Kidney (tissue), 14 donors: ENCODE results near the gene TEKT2. TPM values are rescaled to one million over a fixed set of nuclear protein-coding genes. Genes with fewer than 3 reads are reported as not detected.

Experiments used
- DNase-seq, 5 donors: peaks; one replicate each; pipeline ENCODE4 v3.0.0-alpha.2; 2013 to 2020
- FAIRE-seq: peaks from 2 replicates; lab custom pipeline; 2012; peaks lifted over from hg19 to GRCh38; lab: Jason Lieb, UNC
- H3K27ac ChIP-seq, 2 donors: one replicate each; pipeline ENCODE4 v1.7.0; 2013; ENCODE audit warnings: low read depth in 2 of 2, low read length in 2 of 2, inconsistent platforms in 1 of 2
- H3K27me3 ChIP-seq: one replicate; pipeline ENCODE4 v1.7.1; 2013; ENCODE audit warnings: low read length, inconsistent platforms; ENCODE audit not compliant: control insufficient read depth, insufficient read depth
- H3K36me3 ChIP-seq, 3 donors: one replicate each; pipeline versions ENCODE4 v1.7.0 to v1.7.1; 2013; ENCODE audit warnings: low read length in 3 of 3, control low read depth in 1 of 3, inconsistent platforms in 1 of 3; ENCODE audit not compliant: insufficient read depth in 3 of 3, control insufficient read depth in 2 of 3
- H3K4me1 ChIP-seq, 3 donors: one replicate each; pipeline versions ENCODE4 v1.7.0 to v1.7.1; 2013; ENCODE audit warnings: low read length in 3 of 3, inconsistent platforms in 1 of 3, low read depth in 1 of 3; ENCODE audit not compliant: control insufficient read depth in 2 of 3, insufficient read depth in 2 of 3
- H3K4me3 ChIP-seq, 3 donors: one replicate each; pipeline versions ENCODE4 v1.7.0 to v1.8.1; 2013; ENCODE audit warnings: low read length in 3 of 3, control low read depth in 1 of 3, inconsistent platforms in 1 of 3
- H3K9ac ChIP-seq, 3 donors: one replicate each; pipeline versions ENCODE4 v1.7.0 to v1.7.1; 2013; ENCODE audit warnings: low read length in 3 of 3, control low read depth in 1 of 3, inconsistent platforms in 1 of 3
- H3K9me3 ChIP-seq, 3 donors: one replicate each; pipeline versions ENCODE4 v1.7.0 to v1.7.1; 2013; ENCODE audit warnings: low read length in 3 of 3, control low read depth in 1 of 3, inconsistent platforms in 1 of 3; ENCODE audit not compliant: control insufficient read depth in 2 of 3, insufficient read depth in 1 of 3
- intact Hi-C: fragments of 100-400 bp; cut with DNase I; formaldehyde crosslinking; loops from one replicate; pipeline ENCODE4 v1.11.1; 2022
- polyA plus RNA-seq: library from polyadenylated mRNA; stranded (reverse); fragments of 350-450 nt; fragmentation: Illumina TruSeq; extraction: RNeasy Lipid Tissue Mini Kit (QIAGEN cat#74804); gene quantifications from one replicate; pipeline ENCODE4 v1.2.3, GENCODE V29; 2014; ENCODE audit warnings: low read depth, low replicate concordance; ENCODE audit not compliant: insufficient read depth
- total RNA-seq: library from RNA; stranded (reverse); fragmentation: NEBNext Ultra II Directional; extraction: Animal tissue kit (Norgen Biotek cat#: 25700); gene quantifications from one replicate; pipeline ENCODE4 v1.2.1, GENCODE V29; 2021
- TF ChIP-seq, protein P1 (sequence below): IDR thresholded peaks from 3 replicates; pipeline ENCODE4 v1.5.1; 2012; ENCODE audit warnings: mild to moderate bottlenecking, moderate library complexity, borderline replicate concordance; ENCODE audit not compliant: insufficient read depth; ENCODE audit errors: extremely low read depth
- donor health status: control.
- donor health status: control.
- donor health status: control.
- donor health status: control.
- donor health status: control.
- donor health status: DM: yes; HTN: yes; CAD: no.
- donor health status: Normal renal cell carcinoma (clear cell type).

The TEKT2 gene
- total and polyA plus RNA-seq, 2 donors from 2014 or later, result 2.4 to 5.7 TPM

DNA sequence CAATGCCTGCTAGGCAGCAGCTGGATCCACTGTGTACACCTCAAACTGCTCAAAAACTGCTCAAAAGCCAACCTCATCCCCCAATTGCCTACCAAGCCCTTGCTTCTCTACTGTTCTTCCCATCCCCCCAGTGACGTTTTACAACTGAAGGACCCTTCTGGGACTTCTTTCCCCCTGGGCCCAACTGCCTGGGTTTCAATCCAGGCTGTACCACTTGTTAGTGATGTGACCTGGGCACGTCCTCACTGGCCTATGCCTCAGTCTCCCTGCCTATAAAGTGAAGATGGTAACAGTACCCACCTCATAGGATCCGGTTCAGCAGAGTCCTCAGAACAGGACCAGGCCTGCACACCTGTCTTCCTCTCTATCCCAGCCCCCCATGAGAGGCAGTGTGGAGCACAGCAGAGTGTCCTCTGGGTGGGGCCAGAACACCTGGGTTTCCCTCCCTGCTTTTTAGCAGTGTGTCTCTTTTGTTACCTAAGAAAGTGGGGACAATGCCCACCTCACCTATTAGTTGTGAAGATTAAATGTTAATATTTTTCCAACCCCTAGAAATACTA is 1.9 kb upstream of the TEKT2 start:
- no peak for FAIRE-seq
- no peaks in the 10 kb centered on the region for H3K27me3 ChIP-seq
- intact Hi-C loops, result no loop called here

DNA sequence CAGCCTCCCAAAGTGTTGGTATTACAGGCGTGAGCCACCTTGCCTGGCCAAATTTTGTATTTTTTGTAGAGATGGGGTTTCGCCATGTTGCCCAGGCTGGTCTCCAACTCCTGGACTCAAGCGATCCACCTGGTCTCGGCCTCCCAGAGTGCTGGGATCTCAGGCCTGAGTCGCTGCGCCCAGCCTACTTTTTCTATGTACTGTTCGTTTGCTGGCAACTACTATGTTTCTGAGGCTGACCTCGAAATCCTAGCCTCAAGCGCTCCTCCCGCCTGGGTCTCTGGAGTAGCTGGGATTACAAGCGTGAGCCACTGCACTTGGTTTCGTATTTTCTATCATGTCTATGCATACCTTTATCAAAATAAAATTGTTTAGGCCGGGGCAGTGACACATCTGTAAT is 675 bp upstream of the TEKT2 start:
- no peak for FAIRE-seq
- TF ChIP-seq, protein P1, sequence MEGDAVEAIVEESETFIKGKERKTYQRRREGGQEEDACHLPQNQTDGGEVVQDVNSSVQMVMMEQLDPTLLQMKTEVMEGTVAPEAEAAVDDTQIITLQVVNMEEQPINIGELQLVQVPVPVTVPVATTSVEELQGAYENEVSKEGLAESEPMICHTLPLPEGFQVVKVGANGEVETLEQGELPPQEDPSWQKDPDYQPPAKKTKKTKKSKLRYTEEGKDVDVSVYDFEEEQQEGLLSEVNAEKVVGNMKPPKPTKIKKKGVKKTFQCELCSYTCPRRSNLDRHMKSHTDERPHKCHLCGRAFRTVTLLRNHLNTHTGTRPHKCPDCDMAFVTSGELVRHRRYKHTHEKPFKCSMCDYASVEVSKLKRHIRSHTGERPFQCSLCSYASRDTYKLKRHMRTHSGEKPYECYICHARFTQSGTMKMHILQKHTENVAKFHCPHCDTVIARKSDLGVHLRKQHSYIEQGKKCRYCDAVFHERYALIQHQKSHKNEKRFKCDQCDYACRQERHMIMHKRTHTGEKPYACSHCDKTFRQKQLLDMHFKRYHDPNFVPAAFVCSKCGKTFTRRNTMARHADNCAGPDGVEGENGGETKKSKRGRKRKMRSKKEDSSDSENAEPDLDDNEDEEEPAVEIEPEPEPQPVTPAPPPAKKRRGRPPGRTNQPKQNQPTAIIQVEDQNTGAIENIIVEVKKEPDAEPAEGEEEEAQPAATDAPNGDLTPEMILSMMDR, result no peak
- H3K4me3 ChIP-seq, result no peak overlapping the region
- H3K9me3 ChIP-seq, result no peaks in the 10 kb centered on the region
- intact Hi-C loops, result no loop called here
- H3K27me3 ChIP-seq, result no peaks in the 10 kb centered on the region
- H3K36me3 ChIP-seq, result no peaks in the 10 kb centered on the region
- peaks cover 0 to 3% (median 2%) of the 10 kb centered on the region in 3 donors for H3K4me1 ChIP-seq
- no peak overlapping the region for H3K27ac ChIP-seq
- H3K9ac ChIP-seq, result no peak overlapping the region
- DNase-seq, result no peak

More for the DNA sequence above, 1.9 kb upstream of the TEKT2 start:
- Histone ChIP-seq H3K9ac (no peak overlapping the region), H3K36me3 (no peaks in the 10 kb centered on the region), H3K27ac (no peak overlapping the region), H3K4me3 (no peak overlapping the region), H3K4me1 (peaks cover 0 to 3% (median 0%) of the 10 kb centered on the region in 3 donors), H3K9me3 (no peaks in the 10 kb centered on the region)
- no peak for DNase-seq
- TF ChIP-seq, protein P1, result no peak

DNA sequence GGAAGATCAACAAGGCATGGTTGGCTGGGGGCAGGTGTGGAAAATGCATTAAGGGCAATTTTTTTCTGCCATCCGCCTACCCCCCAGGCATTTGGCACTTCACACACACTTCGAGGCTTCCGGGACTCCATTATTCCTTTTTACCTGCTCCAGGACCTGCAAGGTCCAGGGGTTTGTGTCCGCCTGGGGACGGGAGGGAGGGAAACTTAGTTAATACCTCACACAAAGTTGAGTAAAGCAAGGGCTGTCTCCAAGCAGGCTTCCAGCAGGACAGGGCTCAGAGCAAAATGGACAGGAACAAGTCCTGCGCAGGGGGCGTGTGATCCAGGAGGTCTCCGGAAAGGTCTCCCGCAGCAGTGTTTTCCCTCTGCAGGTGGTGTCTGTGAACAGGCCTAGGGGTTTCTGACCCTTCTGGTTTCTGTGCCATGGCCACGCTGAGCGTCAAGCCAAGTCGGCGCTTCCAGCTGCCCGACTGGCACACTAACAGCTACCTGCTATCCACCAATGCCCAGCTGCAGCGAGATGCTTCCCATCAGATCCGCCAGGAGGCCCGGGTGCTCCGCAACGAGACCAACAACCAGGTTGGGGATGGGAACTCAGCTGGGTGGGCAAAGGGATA is 712 bp downstream of the TEKT2 start:
- Histone ChIP-seq H3K4me3 (peak overlapping the region; percentile 53 to 64 (median 64)), H3K9me3 (no peaks in the 10 kb centered on the region), H3K9ac (peak overlapping the region in 1 of 3 donors; percentile 73), H3K4me1 (peaks cover 0 to 7% (median 4%) of the 10 kb centered on the region in 3 donors), H3K27me3 (no peaks in the 10 kb centered on the region), H3K27ac (no peak overlapping the region), H3K36me3 (no peaks in the 10 kb centered on the region)
- intact Hi-C loops, result no loop called here
- FAIRE-seq (no peak), DNase-seq (peak in 2 of 5 donors; percentile 59 to 62)
- TF ChIP-seq, protein P1, result no peak
